SW480 (cell line): Measurements from ENCODE around the gene EHMT1.

Experiments used
- DNase-seq: peaks from one replicate; pipeline ENCODE4 v3.0.0-alpha.2; 2016; ENCODE audit warnings: low spot score

EHMT1 gene

DNA sequence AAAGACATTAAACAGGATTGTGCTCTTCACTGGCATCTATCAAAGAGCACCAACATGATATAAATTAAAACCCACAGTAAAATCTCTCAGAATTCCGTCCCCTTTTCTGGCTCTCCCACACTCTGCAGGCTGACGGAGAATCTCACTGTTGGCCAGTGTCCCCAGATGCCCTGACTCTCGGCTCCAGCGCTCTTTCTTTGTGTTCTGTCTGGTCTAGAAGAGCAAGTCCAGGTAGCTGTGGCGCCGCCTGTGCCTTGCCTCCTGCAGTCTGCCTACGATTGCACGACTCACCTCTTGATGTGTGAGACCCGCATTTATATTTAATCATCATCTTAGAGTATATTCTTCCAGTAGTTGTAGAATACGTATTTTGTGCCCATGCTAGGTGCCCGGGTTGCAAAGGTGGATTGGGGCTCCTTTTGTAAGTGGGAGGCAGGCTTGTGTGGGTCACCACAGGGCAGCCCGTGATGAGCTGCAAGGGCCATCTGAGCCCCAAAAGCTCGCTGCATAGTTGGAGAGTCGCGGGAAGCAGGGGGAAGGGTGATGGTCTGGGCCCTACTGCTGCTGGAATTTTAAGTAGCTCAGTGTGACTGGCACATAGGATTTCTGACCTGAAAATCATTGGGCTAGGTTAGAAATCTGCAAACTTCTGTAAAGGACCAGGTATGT lies 55.6 kb downstream of the EHMT1 start:
- DNase-seq = no peak

DNA sequence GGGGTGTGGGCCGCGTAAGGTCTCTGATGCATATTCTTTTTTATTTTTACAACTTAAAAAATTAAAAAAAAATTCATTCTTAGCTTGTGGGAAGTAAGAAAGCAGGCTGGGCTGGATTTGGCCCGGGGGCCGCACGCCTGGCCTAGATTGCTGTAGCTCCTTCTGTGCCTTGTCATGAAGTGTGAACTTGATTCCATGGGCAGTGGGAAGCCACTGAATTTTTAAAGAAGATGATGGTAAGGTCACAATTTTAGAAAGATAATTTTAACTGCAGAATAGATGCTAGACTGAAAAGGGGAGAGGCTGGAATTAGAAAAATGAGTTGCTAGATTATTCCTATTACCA lies 56.1 kb downstream of the EHMT1 start:
- no peak for DNase-seq

DNA sequence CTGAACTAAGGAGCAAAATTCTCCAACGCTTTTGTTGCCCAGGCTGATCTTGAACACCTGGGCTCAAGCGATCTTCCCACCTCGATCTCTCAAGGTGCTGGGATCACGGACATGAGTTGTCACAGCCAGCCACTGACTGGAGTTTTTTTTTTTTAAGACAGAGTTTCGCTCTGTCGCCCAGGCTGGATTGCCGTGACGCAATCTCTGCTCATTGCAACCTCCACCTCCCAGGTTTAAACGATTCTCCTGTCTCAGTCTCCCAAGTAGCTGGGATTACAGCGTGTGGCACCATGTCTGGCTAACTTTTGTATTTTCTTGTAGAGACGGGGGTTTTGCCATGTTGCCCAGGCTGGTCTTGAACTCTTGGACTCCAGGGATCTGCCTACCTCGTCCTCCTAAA lies 58.2 kb downstream of the EHMT1 start:
- DNase-seq = no peak

DNA sequence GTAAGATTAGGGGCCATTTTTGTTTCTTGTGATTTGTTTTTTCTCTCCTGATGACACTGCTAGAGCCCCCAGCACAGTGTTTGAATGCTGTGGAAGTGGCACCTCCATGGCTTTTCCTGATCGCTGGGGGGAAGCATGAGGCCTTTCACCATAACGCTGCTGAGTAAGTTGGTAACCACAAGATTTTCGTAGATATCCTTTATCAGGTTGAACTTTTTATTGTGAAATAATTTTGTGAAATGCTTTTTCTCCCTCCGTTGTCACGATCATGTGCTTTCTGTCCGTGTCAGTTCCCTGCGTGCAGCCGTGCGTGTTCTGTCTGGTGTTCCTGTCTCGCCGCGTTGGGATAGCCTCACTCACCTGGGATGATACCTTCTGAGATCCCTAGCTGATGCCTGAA lies 59.4 kb downstream of the EHMT1 start:
- no peak for DNase-seq

DNA sequence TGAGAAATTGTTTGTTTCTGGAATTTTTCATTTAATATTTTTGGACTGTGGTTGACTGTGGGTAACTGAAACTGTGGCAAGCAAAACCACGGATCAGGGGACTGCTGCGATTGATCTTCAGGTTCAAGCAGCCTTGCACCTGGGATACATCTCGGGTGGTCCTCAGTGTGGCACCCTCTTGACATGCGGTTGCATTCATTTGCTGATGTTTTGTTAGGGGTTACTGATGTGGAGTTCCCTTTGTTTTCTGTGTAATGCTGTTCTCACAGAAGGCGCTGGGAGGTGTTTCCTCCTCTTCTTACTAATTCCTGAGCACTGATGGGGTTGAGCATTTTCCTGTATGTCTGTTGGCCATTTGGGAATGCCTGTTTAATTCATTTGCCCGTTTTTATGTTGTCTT lies 60.4 kb downstream of the EHMT1 start:
- no peak for DNase-seq

DNA sequence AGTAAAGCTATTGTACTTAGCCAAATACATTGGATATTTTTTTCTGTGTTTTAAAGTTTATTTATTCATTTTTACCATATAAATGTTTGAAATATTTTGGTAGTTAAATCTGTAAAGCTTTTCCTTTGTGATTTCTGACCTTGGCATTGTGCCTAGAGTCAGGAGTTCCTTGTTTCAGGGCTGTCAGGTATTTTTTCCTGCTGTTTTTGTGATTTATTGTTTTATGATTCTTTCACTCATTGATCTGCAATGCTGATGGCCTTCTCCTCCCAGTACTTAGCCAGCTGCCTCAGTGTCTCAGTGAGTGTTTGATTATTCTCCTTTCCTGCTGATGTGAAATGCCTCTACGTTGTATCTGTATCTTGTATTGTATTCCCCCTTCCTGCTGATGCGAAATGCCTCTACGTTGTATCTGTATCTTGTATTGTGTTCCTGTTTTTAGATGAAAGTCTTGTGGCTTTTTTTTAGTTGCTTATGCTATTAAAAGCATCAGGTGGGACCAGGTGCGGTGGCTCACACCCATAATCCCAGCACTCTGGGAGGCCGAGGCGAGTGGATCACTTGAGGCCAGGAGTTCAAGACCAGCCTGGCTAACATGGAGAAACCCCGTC lies 61.0 kb downstream of the EHMT1 start:
- no peak for DNase-seq

DNA sequence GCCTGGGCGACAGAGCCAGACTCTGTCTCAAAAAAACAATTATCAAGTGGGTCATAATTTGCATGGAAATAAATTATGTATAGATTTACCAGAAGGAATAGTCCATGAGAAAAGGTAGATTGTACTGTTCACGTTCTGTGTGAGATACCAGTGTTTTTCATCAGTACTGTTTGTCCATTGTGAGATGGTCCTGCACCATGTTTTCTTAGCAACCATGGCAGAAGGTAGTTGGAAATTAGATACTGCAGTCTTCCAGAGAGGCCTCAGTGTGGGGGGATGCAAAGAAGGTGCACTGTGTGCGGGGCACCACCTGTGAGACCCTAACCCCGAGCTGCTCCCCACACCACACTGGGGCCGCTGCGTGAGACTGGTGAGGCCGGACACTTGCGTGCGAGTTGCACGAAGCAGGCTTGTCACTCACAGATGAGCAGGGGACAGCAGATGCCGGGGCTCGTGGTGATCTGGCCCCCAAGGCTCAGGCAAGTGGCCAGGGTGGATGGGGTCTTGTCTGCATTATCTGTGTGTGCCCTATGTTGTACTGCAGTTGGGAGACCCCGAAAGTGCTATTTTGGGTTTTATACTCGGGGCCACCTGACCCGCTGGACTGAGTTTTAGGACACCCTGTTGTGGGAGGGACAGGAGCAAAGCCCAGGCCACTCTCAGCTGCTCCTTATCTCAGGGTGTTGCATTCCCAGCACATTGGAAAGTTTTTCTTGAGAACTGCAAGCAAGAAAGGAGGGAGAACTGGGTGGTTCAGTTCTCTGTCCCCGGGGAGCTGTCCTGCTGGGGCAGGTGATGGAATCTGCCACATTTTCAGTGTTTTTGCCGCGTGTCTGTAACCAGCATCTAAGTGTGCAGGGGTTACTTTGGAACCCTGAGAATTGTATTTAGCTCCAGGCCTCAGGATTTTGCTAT lies 61.9 kb downstream of the EHMT1 start:
- DNase-seq = no peak

DNA sequence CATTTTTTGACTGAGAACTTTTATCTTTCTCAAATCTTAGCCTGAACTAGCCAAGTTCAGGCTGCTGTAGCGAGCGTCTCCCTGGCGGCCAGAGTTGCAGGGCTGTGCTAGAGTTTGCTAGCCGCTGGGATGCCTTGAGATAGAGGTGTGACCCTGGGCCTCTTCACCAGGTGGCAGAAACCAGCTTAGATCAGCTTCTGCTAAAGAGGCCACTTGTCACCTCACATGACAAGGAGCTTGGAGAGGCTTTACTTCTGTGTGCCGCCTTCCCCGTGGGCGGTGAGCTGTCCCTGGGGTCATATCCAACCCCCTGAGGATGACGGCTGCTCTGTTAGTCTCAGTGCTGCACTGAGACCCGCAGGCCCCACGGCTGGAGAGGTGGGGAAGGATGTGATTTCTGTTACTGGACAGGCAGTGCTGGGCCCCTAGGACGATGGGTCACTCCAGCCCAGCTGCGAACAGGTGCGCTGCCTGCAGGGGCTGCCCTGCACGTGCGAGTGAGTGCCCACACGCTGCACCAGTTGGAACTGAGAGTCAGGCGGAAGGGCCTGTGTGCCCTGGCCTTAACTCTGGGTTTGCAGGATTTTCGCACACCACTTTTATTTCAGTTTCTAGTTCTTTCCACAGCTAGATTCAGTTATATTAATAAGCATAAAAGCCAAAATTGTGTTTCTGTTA lies 63.8 kb downstream of the EHMT1 start:
- no peak for DNase-seq

DNA sequence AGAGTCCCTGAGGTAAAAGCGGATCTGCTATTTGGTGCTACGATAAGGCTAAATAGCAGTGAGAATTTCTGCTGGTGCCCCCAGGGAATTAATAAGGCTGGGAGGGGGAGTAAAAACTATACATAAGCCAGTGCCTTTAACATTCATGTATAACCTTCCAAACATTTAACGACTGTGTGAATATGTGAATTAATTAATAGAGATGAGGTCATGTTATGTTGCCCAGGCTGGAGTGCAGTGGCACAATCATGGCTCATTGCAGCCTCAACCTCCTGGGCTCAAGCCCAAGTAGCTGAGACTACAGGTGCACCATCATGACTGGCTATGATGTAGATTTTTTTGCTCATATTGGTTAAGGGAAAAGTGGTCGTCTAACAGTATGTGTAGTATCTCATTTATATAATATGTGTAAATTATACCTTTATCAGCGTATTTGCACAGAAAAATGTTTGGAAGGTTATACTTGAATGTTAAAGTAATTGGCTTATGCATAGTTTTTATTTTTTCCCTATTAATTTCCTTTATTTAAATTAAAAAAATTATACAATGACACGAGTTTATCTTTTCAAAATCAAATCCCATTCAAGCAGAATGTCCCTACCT lies 64.6 kb downstream of the EHMT1 start:
- no peak for DNase-seq

DNA sequence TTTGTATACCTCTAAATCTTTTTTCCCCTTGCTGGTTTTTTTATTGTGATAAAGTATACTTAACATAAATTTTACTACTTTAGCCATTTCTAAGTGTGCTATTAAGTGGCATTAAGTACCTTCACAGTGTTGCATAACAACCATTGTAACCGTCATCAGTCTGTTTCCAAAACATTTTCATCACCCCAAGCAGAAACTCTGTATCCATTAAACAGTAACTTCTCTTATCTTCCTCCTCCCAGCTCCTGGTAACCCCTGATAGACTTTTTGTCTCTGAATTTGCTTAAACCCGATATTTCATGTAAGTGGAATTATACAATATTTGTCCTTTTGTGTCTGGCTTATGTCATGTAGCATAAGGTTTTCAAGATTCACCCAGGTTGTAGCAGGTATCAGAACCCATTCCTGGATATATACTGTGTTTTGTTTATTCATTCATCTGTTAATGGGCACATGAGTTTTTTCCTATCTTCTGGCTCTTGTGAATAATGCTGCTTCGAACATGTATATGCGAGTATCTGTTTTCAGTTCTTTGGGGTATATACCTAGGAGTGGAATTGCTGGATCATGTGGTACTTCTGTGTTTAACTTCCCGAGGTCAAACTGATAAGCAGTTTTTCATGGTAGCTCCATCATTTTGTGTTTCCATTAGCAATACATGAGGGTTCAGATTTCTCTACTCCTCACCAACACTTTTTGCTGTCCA lies 66.4 kb downstream of the EHMT1 start:
- no peak for DNase-seq

DNA sequence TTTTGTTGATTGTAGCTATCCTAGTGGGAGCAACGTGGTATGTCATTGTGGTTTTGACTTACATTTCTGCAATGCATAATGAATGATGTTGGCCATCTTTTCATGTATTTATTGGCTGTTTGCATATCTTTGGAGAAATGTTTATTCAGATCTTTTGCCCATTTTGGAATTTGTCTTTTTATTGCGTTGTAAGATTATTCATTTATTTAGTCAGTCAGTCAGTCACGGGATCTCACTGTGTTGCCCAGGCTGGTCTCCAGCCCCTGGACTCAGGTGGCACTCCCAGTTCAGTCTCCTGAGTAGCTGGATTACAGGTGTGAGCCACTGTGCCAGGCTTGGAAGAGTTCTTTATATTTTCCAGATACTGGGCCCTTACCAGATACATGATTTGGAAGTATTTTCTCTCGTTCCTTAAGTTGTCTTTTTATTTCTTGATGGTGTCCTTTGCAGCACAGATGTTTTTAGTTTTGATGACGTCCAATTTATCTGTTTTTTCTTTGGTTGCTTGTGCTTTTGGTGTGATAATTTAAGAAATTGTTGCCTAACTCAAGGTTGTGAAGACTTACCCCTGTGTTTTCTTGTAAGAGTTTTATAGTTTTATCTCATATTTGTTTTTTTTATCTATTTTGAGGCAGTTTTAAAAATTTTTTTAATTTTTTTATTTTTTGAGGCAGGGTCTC lies 67.1 kb downstream of the EHMT1 start:
- no peak for DNase-seq

DNA sequence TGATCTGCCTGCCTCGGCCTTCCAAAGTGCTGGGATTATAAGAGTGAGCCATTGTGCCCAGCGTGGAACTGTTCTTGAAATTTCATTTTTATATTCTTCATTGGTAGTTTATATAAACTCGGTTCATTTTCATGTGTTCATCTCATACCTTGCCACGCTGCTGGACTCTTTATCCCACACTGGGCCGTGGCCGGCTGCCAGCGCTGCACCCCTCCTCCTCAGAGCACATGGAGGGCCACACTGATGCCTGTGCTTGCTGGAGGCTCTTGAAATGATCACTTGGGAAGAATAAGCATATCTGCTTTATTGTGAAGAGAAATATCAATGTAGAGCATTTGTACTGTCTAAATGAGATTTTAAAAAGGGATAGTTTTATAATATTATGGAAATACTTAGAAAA lies 69.5 kb downstream of the EHMT1 start:
- DNase-seq = no peak

DNA sequence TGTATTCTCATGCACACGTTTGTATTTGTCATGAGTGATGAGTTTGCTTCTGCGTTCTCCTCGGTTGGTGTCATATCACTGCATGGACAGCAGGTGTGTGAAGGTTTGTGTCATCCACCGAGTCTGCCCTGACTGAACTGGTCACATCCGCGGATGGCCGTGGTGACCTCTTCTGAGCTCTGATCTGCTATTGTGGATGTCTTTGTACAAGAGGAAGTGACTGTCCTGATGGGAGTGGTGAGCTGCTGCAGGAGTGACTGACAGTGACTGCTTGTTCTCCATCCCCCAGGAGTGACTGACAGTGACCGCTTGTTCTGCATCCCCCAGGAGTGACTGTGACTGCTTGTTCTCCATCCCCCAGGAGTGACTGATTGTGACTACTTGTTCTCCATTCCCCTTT lies 69.9 kb downstream of the EHMT1 start:
- DNase-seq = peak; percentile 35

DNA sequence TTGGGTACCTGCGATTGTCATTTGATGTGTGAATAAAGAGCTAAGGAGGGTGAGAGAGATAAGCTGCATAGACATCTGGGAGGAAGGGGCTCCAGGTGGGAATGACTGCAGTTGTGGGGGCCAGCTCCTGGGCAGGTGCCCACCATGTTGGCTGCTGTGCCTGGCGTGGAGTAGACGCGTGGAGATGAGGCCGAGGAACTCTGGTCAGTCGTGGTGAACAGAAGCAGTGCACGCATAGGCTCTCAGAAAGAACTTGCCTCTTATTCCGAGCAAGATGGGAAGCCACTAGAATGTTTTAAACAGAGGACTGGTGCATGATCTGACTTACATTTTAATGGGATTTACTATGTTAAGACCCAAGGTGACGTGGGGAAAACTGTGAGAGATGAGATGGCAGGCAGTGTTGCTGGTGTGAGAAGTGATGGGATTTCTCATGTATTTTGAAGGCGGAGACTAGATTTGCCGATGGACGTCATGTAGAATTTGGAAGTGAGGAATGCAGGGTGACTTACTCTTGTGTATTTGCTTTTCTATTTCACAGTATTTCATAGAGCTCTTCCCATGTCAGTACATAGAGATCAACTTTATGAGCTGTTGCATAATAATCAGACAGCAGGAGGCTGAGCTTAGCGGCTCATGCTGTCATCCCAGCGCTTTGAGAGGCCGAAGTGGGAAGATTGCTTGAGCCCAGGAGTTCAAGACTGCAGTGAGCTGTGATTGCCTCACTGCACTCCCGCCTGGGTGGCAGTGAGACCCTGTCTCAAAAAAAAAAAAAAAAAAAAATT lies 71.1 kb downstream of the EHMT1 start:
- DNase-seq = no peak

DNA sequence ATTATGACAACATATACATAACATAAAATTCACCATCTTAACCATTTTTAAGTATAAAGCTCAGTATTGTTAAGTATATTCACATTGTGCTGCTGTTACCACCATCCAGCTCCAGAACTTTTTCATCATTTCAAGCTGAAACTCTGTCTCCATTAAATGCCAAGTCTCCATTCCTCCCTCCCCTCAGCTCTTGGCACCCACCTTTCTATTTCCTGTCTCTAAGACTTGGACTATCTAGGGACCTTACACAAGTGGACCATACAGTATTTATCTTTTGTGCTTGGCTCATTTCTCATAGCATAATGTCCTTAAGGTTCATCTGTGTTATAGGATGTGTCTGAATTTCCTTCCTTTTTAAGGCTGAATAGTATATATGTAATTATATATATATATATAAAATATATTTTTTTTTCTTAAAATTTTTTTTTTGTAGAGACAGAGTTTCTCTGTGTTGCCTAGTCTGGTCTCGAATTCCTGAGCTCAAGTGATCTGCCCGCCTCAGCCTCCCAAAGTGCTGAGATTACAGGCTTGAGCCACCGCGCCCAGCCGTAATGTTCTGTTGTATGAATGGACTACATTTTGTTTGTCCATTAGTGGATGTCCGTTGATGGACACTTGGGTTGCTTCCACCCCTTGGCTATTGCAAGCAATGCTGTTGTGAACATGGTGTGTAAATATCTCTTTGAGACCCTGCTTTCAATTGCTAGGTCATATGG lies 72.3 kb downstream of the EHMT1 start:
- DNase-seq = no peak

DNA sequence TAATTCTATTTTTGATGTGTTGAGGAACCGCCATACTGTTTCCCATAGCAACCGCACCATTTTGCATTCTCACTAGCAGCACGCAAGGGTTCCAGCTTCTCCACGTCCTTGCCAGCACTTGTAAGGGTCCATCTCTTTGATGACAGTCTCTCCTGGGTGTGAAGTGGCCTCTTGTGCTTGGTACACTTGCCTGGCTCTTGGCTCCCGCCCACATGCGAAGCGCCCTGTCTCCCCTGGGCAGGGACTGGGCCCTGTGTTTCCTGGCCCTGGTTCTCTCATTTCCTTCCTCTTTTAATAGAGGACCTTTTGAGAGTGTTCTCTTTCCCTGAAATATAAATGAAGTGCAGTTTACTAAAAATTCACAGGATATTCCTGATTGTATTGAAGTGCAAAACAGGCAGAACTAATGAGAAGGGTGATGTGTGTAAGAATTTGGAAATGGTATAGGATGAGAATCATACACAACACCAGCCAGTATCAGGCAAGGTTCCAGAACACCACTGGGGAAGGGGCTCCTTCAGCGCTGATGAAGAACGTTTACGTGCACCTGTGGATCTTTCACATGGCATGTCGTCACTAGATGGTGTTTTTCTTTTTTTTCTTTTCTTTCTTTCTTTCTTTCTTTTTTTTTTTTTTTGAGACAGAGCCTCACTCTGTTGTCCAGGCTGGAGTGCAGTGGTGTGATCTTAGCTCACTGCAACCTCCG lies 73.0 kb downstream of the EHMT1 start:
- no peak for DNase-seq

DNA sequence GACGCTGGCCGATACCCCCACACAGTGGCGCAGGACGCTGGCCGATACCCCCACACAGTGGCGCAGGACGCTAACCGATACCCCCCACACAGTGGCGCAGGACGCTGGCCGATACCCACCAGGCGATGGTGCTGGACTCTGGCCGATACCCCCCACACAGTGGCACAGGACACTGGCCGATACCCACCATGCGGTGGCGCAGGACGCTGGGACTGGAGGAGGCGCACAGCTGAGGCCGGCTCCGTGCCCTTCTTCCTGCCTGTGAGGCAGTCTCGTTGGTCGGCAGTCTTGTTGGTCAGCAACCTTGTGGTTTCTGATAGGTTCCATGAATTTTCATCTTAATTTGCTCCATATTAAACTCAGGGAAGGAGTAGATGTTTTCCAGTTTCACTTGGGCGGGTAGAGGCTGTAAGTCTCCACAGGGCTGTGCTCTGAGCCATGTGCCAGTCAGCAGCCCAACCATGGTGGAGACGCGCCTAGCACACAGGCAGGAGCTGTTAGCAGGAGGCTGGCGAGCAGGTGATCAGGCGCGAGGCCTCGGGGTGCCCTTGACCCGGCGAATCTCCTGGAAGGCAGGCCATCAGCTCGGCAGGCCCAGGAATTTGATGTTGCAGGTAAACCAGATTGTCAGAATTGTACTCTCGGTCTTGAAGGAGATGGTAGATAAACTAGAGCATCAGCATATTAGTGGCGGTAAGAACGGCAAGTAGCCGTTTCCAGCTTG lies 75.6 kb downstream of the EHMT1 start:
- DNase-seq = no peak
